ENCODE measurements around the gene DPH1.

GRCh38 chr17:2023692-2024571 lies 6.0 kb upstream of the DPH1 start:
- TF ChIP-seq CTCF (IDR thresholded peaks at IDR 0.05) (peak in 1 of 6 experiments; percentile 6), POLR2A (IDR thresholded peaks at IDR 0.05) (no peak)

All from Peyer's patch (tissue), 4 donors.